ENCODE data around the gene SF3A2.
"Not testable (repeated sequence)": the region's sequence is repeated elsewhere in the genome, so short reads cannot be mapped to it uniquely, and the experiment has no call there.

SF3A2 gene

GRCh38 chr19:2276429-2276986 lies 39.9 kb downstream of the SF3A2 start:
- no peak for TF ChIP-seq CTCF (IDR thresholded peaks at IDR 0.05; ENCODE audit: extremely low read depth, insufficient read depth, missing control alignments)
- in situ Hi-C loops (cut with MboI; ENCODE audit: low pct_unique_long_range_greater_than_20kb, low sequenced_read_pairs, unreplicated experiment) = no loop called here
- no peak for DNase-seq (ENCODE audit: low spot score)

GRCh38 chr19:2277138-2277537 lies 40.5 kb downstream of the SF3A2 start:
- no peak for DNase-seq (ENCODE audit: low spot score)
- no peak for TF ChIP-seq CTCF (IDR thresholded peaks at IDR 0.05; ENCODE audit: extremely low read depth, insufficient read depth, missing control alignments)
- in situ Hi-C loops (cut with MboI; ENCODE audit: low pct_unique_long_range_greater_than_20kb, low sequenced_read_pairs, unreplicated experiment) = no loop called here

GRCh38 chr19:2278459-2279158 lies 42.0 kb downstream of the SF3A2 start:
- no peak for TF ChIP-seq CTCF (IDR thresholded peaks at IDR 0.05; ENCODE audit: extremely low read depth, insufficient read depth, missing control alignments)
- DNase-seq (ENCODE audit: low spot score) = no peak
- in situ Hi-C loops (cut with MboI; ENCODE audit: low pct_unique_long_range_greater_than_20kb, low sequenced_read_pairs, unreplicated experiment) = no loop called here

- TF ChIP-seq CTCF (IDR thresholded peaks at IDR 0.05; ENCODE audit: extremely low read depth, insufficient read depth, missing control alignments) = no peak
- no peak for DNase-seq (ENCODE audit: low spot score)
- in situ Hi-C loops (cut with MboI; ENCODE audit: low pct_unique_long_range_greater_than_20kb, low sequenced_read_pairs, unreplicated experiment) = no loop called here
These were observed 44.1 kb downstream of the SF3A2 start for GRCh38 chr19:2280633-2281264.

- in situ Hi-C loops (cut with MboI; ENCODE audit: low pct_unique_long_range_greater_than_20kb, low sequenced_read_pairs, unreplicated experiment); DNase-seq (ENCODE audit: low spot score): not testable (repeated sequence)
These were observed 44.8 kb downstream of the SF3A2 start for GRCh38 chr19:2281265-2282061.

- peak; percentile 70 for DNase-seq (ENCODE audit: low spot score)
- TF ChIP-seq CTCF (IDR thresholded peaks at IDR 0.05; ENCODE audit: extremely low read depth, insufficient read depth, missing control alignments) = no peak
- in situ Hi-C loops (cut with MboI; ENCODE audit: low pct_unique_long_range_greater_than_20kb, low sequenced_read_pairs, unreplicated experiment) = no loop called here
These were observed 45.6 kb downstream of the SF3A2 start, which contains the start of gene PEAK3 for GRCh38 chr19:2282062-2282861. PEAK3 (minus strand) TSS chr19:2282175; CDS start chr19:2280931, 1,244 bp downstream.
